ENCODE data around the gene GDF10. TPM values are rescaled to one million over a fixed set of nuclear protein-coding genes. Genes with fewer than 3 reads are reported as not detected.

The GDF10 gene
- total and polyA plus RNA-seq, 12 donors, result 0.10 to 1.6 (median 0.42) TPM

- DNase-seq (no peak), ATAC-seq (no peak)
- Histone ChIP-seq H3K4me3 (no peak overlapping the region), H3K9me3 (no peaks in the 10 kb centered on the region), H3K27me3 (peaks cover 0 to 22% (median 0%) of the 10 kb centered on the region in 7 donors), H3K27ac (no peak overlapping the region), H3K36me3 (no peaks in the 10 kb centered on the region), H3K4me1 (peaks cover 2 to 70% (median 6%) of the 10 kb centered on the region in 9 donors)
- 65 to 73% methylated on average over 4 of the region's 4 CpGs for WGBS, 2 donors
- intact Hi-C loops (cut with DNase I), result no loop called here
- no peak for TF ChIP-seq CTCF (IDR thresholded peaks at IDR 0.05)
These were observed 43.2 kb upstream of the GDF10 start for GRCh38 chr10:47256751-47257336.

- Histone ChIP-seq H3K36me3 (no peaks in the 10 kb centered on the region), H3K4me1 (peaks cover 2 to 70% (median 6%) of the 10 kb centered on the region in 9 donors), H3K27me3 (peaks cover 0 to 22% (median 0%) of the 10 kb centered on the region in 7 donors), H3K4me3 (no peak overlapping the region), H3K9me3 (no peaks in the 10 kb centered on the region), H3K27ac (peak overlapping the region in 1 of 10 donors; percentile 21)
- DNase-seq (no peak), ATAC-seq (no peak)
- intact Hi-C loops (cut with DNase I), result no loop called here
- no peak for TF ChIP-seq CTCF (IDR thresholded peaks at IDR 0.05)
- WGBS, 2 donors, result 81 to 96% methylated on average over 4 of the region's 4 CpGs
These were observed 42.4 kb upstream of the GDF10 start for GRCh38 chr10:47257396-47258120.

GRCh38 chr10:47258921-47259320 lies 41.1 kb upstream of the GDF10 start:
- Histone ChIP-seq H3K4me3 (no peak overlapping the region), H3K9me3 (no peaks in the 10 kb centered on the region), H3K27ac (no peak overlapping the region), H3K4me1 (peaks cover 0 to 66% (median 4%) of the 10 kb centered on the region in 9 donors), H3K36me3 (no peaks in the 10 kb centered on the region), H3K27me3 (peaks cover 0 to 22% (median 0%) of the 10 kb centered on the region in 7 donors)
- intact Hi-C loops (cut with DNase I), result no loop called here
- WGBS, 2 donors, result 82 to 94% methylated on average over 3 of the region's 3 CpGs
- DNase-seq (no peak), ATAC-seq (no peak)
- TF ChIP-seq CTCF (IDR thresholded peaks at IDR 0.05), result no peak

- no peak for ATAC-seq
- Histone ChIP-seq H3K4me3 (no peak overlapping the region), H3K27me3 (peaks cover 0 to 22% (median 4%) of the 10 kb centered on the region in 7 donors), H3K4me1 (peaks cover 0 to 60% (median 0%) of the 10 kb centered on the region in 9 donors), H3K27ac (no peak overlapping the region), H3K36me3 (no peaks in the 10 kb centered on the region), H3K9me3 (no peaks in the 10 kb centered on the region)
- 73 to 77% methylated on average over 5 of the region's 5 CpGs for WGBS, 2 donors
- TF ChIP-seq CTCF (IDR thresholded peaks at IDR 0.05), result no peak
- DNase-seq, result no peak
- intact Hi-C loops (cut with DNase I), result no loop called here
These were observed 40.5 kb upstream of the GDF10 start for GRCh38 chr10:47259466-47259865.
